Measurements from ENCODE around the gene SMPD3.

Gene SMPD3

GRCh38 chr16:68351463-68351862 lies 96.8 kb downstream of the SMPD3 start:
- DNase-seq: no peak

- DNase-seq: no peak
Measured at GRCh38 chr16:68350813-68351350, 97.4 kb downstream of the SMPD3 start.

GRCh38 chr16:68349838-68350410 lies 98.4 kb downstream of the SMPD3 start:
- DNase-seq: no peak

- DNase-seq: no peak
Measured at GRCh38 chr16:68348639-68349445, 99.5 kb downstream of the SMPD3 start.

GRCh38 chr16:68347605-68348004 lies 100.7 kb downstream of the SMPD3 start:
- DNase-seq: no peak

GRCh38 chr16:68346892-68347480 lies 101.3 kb downstream of the SMPD3 start:
- DNase-seq: no peak

- DNase-seq: no peak
Measured at GRCh38 chr16:68345958-68346635, 102.2 kb downstream of the SMPD3 start.

- no peak for DNase-seq
Measured at GRCh38 chr16:68345351-68345810, 102.9 kb downstream of the SMPD3 start.

GRCh38 chr16:68344252-68344651 lies 104.1 kb downstream of the SMPD3 start:
- DNase-seq: no peak

GRCh38 chr16:68343137-68343536 lies 105.2 kb downstream of the SMPD3 start:
- no peak for DNase-seq

- DNase-seq: no peak
Measured at GRCh38 chr16:68342620-68343019, 105.7 kb downstream of the SMPD3 start.

- no peak for DNase-seq
Measured at GRCh38 chr16:68339214-68339613, 109.1 kb downstream of the SMPD3 start.

- no peak for DNase-seq
Measured at GRCh38 chr16:68338326-68339119, 109.8 kb downstream of the SMPD3 start.

GRCh38 chr16:68335175-68335574 lies 113.1 kb downstream of the SMPD3 start:
- no peak for DNase-seq

GRCh38 chr16:68332411-68333121 lies 115.7 kb downstream of the SMPD3 start:
- peak; percentile 96 to 97 for DNase-seq

- DNase-seq: no peak
Measured at GRCh38 chr16:68331879-68332410, 116.4 kb downstream of the SMPD3 start.

- no peak for DNase-seq
Measured at GRCh38 chr16:68328860-68329390, 119.4 kb downstream of the SMPD3 start.

GRCh38 chr16:68328151-68328859 lies 120.0 kb downstream of the SMPD3 start:
- DNase-seq: peak; percentile 72 to 76

- DNase-seq: no peak
Measured at GRCh38 chr16:68324780-68325357, 123.4 kb downstream of the SMPD3 start.

- no peak for DNase-seq
Measured at GRCh38 chr16:68324336-68324735, 124.0 kb downstream of the SMPD3 start.

Measured in AML-193 (cell line).